GM18508 (cell line): Measurements from ENCODE around the gene LAMC3.

ENCODE experiments used
- ATAC-seq: cut with Tn5 transposase; IDR thresholded peaks from one replicate; pipeline ENCODE4 v1.9.1; 2021; ENCODE audit warnings: moderate number of reproducible peaks; ENCODE audit not compliant: insufficient read depth, unreplicated experiment

The LAMC3 gene

DNA sequence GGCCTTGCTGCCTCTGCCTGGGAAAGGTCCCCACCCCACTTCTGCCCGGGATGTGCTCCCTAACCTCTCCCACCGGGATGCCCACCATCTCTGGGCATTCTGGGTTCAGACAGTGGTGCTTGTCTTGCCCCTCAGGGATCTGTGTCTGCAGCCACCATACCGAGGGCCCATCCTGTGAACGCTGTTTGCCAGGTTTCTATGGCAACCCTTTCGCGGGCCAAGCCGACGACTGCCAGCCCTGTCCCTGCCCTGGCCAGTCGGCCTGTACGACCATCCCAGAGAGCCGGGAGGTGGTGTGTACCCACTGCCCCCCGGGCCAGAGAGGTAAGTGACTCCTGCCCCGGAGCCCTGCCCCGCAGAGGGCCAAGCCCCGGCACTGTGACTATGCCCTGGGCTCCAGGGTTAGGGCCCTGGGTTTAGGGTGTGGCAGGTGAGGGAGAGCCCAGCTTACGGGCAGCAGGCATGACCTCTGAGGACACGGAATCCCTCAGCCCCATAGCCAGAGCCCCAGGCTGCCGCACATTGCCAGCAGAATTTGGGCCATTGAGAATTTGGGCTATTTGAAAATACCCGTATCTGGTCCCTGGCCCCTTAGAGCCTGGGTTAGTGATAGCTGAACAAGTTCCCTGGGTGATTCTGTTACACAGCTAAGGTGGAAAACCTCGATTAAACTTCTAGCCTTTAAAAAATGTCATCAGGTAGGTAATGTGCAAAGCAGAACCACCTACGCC lies 52.1 kb downstream of the LAMC3 start:
- no peak for ATAC-seq

DNA sequence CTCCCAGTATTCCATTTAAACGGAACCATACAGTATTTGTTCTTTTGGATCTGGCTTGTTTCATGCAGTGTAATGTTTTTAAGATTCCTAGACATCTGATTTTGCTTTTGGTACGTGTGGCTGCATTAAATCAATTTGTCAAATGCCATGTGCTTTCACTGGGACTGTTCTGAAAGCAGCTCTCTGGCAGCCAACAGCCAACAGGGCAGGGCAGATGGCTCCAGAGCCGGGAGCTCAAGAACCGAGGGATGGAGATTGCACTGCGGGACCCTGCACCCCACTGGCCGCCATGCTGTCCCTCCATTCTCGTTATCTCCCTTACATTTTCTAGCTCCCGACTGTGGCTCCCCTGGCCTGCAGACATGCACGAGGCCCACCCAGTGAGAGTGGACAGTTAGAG lies 54.0 kb downstream of the LAMC3 start:
- ATAC-seq = no peak

DNA sequence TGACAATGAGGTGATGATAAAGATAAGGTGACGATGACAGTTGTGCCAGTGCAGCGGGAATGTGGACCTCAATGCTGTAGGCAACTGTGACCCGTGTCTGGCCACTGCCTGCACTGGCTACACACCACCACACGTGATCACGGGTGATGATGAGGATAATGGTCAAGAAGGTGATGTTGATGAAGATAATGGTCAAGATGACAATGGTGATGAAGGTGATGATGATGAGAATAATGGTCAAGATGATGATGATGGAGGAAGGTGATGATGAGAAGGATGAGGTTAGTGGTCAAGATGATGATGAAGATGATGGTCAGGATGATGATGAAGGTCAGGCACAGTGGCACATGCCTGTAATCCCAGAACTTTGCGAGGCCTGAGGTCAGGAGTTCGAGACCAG lies 56.6 kb downstream of the LAMC3 start:
- no peak for ATAC-seq

DNA sequence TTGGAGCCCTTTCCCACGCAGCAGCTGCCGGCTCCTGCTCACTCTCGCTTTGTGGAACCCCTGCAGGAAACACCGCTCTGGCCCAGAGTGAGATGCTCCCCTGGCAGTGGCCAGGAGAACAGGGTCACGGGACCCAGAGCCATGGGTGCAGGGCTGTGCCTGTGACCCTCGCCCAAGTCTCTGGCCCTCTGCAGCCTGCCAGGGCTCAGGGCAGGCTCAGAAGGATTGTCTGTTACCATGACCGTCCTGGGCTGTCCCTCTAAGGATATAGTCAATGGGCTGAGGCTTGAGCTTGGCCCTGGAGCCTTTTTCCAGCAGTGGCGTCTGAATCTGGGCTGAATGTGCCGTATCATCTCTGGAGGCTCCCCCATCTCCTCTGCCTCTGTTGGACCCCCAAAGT lies 58.7 kb downstream of the LAMC3 start:
- ATAC-seq = no peak

DNA sequence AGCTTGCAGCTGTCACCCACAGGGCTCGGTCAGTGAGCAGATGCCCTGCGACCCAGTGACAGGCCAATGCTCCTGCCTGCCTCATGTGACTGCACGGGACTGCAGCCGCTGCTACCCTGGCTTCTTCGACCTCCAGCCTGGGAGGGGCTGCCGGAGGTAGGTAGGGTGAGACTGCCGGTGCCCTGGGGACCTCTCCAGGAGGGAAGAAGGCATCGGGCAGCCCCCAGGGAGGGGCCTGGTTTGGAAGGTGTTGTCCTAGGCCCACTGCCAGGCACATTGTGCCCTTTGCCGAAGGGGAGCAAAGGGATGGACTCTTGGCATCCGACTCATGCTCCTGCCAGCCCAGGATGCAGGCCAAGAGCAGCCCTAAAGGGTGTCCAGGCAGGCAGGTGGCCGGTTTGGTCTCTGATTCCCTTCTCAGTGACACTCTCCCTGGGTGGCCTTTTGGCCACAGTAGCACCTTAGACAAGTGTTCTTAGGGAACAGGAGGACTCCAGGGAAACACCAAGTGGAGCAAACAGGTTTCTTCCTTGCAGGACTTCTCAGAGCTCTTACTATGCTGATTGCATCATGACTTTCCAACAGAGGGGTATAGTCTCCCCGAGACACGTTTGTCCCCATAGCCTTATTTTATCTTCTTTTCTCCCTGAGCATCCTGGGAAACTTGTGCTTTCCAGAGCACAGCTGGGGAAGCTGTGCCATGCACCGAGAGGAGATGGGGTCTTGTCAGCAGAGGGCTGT lies 59.3 kb downstream of the LAMC3 start:
- ATAC-seq = no peak

DNA sequence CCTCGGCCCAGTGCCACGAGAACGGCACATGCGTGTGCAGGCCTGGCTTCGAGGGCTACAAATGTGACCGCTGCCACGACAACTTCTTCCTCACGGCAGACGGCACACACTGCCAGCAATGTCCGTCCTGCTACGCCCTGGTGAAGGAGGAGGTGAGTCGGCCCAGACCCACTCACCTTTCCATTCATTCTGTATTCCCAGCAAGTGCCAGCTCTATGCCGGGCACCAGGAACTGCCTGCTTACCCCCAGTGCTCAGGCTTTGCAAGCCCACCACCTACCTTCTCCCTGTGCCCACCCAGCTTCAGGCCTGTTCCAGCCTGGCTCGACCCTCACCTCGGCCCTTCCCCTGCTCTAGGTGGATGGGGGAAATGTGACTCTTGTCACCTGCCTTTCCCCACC lies 60.7 kb downstream of the LAMC3 start:
- ATAC-seq = no peak

DNA sequence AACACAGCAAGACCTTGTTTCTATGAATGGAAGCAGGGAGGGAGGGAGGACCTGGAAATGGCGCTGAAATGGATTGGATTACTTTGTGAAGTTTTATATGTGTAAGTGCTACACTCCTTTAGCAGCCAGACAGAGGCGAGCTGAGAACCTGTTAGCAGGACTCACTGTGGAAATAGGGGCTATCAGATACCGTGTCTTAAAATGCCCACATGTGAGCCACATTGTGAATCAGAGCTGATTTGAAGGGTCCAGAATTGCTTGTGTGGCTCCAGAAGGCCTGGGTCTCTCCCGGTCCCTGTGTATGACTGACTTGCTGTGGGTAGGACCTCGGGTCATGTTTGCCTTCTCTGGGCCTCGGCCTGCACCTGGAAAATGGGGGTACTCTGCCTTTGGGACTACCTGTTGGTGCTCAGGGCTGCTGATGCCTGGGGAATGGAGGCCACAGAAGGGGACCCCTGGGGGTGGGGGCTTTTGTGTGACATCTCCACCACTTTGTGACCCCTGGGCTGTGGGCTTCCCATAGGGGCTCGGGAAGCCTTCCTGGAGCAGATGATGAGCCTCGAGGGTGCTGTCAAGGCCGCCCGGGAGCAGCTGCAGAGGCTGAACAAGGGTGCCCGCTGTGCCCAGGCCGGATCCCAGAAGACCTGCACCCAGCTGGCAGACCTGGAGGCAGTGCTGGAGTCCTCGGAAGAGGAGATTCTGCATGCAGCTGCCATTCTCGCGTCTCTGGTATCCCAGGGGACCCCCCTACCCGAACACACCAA lies 63.3 kb downstream of the LAMC3 start:
- no peak for ATAC-seq

DNA sequence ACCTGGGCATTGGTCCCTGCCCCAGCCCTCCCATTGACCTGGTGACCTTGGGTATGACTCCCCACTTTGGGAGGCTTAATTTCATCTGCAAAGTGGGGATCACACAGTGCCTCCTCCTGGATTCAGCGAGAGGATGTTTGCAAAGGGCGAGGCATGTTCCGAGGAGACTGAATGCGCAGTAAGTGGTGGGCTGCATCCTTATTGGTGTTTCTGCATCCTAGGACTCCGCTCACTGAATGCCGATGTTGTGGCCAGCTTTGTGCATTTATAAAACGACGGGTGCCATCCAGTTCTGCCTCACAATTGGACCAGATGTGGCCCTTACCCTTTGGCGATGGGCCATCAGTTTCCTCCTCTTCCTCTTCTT lies 63.9 kb downstream of the LAMC3 start:
- ATAC-seq = no peak

DNA sequence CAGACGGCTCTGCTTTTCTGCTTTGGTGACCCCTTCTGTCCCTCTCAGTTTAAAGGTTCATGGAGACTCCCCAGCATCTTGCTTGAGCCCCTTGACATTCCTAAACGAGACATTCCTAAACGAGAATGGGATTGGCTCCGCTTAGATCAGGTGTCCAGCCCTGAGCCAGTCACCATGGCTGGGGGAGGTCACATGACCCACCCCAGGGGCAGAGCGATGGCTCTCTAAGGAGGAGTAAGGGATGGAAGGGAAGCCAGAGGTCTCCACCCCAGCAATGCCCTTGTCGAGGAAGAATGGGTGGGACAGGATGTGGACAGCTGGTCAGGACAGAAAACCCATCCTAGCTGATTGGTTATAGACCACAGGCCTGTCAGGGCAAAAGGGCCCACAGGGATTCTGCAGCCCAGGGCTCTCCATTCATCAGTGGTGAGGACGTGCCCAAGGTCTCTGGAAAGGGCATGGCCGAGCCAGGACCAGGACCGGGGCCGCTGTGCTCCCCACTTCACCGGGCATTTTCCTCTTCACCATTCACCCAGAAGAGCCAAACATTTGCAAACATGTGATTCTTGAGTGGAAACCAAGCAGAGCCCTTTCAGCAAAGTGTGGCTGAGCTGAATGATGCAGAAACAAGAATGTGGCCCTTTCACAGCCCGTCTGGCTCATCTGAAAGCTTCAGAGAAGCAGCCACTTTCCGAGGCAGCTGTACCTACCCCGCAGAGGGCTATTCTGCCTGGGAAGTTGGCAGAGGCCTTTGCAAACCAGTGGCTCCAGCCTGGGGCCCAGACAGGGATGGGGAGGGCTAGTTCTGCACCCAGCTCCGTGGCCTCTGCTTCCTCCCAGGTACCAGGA lies 67.6 kb downstream of the LAMC3 start:
- ATAC-seq = no peak

DNA sequence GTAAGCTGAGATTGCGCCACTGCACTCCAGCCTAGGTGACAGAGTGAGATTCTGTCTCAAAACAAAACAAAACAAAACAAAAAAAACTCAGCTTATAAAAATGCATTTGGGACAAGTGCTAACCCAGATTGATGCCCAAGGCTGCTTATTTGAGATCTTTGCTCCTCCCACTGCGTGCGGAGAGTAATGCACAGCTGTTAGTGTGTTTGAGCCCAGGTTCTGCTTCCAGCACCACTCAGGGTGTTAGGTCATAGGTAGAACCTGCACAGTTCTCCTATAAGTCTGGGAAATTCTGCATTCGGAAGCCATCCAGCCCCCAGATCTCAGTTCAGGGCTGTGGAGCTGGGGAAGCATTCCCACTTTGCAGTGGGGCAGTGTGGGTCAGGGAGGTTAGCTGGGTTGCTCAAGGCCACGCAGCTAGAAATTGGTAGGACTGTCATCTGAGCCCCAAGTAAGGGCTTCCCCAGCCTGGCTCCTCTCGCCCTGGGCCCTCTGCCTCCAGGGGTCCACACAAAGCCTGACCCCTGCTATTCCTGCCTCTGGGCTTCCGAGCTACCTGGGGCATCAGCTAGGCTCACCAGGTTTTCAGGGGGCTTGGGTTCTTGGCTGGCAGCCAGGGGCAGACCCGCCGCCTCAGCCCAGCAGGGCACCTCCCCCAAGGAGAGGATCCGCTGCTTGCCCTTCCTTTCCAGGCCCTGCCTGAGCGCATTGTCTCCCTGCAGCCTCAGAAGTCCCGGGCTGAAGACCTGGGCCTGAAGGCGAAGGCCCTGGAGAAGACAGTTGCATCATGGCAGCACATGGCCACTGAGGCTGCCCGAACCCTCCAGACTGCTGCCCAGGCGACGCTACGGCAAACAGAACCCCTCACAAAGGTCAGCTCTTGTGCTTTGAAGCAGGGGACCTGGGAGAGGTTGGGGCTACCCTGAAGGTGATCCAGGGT lies 69.7 kb downstream of the LAMC3 start:
- no peak for ATAC-seq

DNA sequence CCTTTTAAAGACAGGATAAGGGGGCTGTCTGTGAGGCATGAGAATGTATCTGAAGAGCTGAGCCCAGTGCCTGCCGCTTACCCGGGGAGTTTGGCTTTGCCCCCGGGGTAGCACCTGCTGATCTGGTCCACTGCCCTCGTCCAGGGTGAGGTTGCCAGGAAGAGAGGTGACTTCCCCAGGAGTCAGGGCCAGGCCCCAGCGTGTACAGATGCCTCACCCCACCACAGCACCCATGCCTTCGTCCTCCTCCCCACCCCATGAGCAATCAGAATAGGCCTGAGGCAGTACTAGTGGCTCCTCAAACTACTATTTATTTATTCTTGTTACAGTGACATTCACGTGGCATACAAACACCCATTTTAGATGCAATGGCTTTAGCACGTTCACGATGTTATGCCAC lies 71.6 kb downstream of the LAMC3 start:
- no peak for ATAC-seq

DNA sequence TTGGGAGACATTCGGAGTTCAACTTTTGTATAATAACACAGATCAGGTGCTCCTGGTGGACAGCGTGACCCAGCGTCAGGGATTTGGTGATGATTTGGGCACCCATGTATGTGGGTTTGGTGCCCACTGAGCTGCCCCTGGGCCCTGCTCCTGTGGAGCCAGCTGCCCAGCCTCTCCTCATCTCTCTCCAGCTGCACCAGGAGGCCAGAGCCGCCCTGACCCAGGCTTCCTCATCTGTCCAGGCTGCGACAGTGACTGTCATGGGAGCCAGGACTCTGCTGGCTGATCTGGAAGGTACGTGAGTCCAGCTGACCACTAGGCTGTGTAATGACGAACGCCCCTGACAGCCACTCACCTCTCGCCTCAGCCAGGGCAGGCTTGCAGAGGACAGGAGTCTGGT lies 72.9 kb downstream of the LAMC3 start:
- no peak for ATAC-seq

DNA sequence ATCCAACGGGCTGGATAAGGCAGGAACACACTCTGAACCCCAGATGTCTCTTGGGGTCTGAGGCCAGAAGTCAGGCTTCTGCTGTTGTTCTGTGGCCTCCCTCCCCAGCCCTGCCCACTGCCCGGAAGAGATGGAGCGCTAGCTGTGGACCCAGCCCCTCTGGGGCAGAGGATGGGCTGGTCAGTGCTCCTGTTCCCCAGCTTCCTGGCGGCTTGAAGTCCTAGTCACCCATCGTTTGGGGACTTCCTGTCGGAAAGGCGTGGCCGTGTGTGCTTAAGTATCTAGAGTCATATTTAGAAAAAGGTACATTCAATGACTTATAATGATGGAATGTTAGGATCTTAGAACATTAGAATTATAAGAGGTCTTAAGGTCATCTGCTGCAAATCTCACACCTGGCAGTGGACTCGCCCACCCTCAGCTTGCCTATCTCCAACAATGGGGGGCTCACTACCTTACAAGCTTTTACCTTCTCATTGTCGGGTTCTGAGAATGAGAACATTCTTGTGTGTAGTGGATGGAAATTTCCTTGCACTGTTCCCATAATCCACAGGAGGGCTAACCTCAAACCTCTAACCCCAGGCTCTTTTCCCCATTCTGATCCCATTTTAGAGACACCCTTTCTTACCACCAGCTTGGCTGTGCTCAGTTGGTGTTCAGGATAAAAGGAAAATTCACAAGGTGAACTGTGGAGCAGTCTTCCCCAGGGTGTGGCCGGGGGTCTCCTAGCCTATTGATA lies 74.0 kb downstream of the LAMC3 start:
- ATAC-seq = no peak

DNA sequence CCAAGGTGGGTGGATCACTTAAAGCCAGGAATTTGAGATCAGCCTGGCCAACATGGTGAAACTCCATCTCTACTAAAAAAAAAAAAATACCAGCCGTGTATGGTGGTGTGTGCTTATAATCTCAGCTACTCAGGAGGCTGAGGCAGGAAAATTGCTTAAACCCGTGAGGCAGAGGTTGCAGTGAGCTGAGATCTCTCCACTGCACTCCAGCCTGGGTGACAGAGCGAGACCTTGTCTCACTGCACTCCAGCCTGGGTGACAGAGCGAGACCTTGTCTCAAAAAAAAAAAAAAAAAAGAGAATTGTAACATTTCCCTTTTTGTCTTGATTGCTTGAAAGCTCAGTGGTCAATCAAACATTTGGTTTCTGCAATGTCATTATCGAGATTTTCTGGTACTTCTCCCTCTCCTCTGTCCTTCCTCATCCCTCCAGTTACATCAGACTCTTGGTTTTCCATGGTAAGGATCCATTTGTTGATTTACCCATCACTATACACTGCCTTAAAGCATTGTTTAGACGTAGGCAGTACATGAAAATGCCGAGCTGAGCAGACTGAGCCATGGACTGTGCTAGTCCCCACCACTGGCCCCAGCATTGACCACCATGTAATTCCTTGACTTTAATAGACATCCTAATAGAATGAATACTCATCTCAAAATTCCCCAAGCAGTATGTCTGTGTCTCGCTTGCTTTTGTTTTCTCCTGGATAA lies 75.8 kb downstream of the LAMC3 start:
- ATAC-seq = no peak

DNA sequence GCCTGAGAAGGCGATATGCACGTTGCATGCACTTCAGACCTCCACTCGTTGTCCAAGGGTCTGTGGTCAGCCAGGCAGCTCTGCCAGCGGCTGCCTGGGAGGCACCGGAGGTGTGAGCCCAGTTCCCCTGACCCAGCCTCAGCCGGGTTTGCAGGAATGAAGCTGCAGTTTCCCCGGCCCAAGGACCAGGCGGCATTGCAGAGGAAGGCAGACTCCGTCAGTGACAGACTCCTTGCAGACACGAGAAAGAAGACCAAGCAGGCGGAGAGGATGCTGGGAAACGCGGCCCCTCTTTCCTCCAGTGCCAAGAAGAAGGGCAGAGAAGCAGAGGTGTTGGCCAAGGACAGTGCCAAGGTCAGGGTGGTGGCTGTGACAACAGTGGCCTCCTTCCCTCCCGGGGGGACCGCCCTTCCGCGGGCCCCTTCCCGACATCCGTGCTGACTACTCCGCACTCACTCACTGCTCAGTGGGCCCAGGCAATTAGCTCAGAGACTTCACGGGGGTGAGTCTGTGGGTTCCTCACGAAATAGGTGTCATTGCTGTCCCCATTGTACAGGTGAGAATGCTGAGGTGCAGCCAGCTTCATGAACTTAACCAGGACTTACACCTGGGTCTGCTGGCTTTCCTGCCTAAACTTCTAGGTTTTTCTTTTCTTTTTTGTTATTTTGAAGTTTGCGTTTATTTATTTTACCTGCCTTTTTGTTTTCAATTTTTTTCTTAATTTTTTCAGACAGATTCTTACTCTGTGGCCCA lies 76.6 kb downstream of the LAMC3 start:
- ATAC-seq = no peak

DNA sequence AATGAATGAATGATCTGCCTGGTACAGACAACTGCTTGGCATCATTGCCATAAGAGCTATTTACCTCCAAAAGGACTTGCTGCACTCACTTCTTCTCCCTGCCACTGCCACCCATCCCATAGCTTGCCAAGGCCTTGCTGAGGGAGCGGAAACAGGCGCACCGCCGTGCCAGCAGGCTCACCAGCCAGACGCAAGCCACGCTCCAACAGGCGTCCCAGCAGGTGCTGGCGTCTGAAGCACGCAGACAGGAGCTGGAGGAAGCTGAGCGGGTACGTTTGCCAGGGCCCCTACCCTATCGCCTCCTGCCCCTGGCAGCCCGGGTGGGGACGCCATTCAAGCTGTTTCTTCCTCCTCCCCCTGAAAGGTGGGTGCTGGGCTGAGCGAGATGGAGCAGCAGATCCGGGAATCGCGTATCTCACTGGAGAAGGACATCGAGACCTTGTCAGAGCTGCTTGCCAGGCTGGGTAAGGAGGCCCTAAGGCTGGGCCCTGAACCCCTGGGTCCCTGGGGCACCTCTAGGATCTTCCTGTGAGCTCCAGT lies 78.5 kb downstream of the LAMC3 start:
- ATAC-seq = no peak
